ENCODE measurements around the gene UBL4A. TPM values are rescaled to one million over a fixed set of nuclear protein-coding genes. Genes with fewer than 3 reads are reported as not detected.

UBL4A gene
- total and polyA plus RNA-seq, 2 of the 13 experiments (the other 11 are each of a cell fraction or from before 2014, with no cell fraction given): 16.8 to 25.5 TPM

GRCh38 chrX:154444755-154445246 is 41.6 kb downstream of the UBL4A start:
- H3K4me2 ChIP-seq (ENCODE audit: low read depth, low read length): peak overlapping the region; percentile 71
- peaks cover 11% of the 10 kb centered on the region for H3K4me1 ChIP-seq (ENCODE audit: insufficient read depth, low read length)
- intact Hi-C loops (cut with micrococcal nuclease; ENCODE audit: unreplicated experiment): no loop called here
- no peak overlapping the region for H3K27ac ChIP-seq (ENCODE audit: extremely low read length, insufficient read depth, low read length)
- peaks cover 0 to 2% of the 10 kb centered on the region in 2 experiments; a peak in 2 of 5 replicates for H3K36me3 ChIP-seq (replicated peaks in 1 of 2; ENCODE audit: control insufficient read depth in 1 of 2, insufficient read depth in 2 of 2, low read length in 2 of 2)
- H3K79me2 ChIP-seq (ENCODE audit: insufficient read depth, low read length): peaks cover 2% of the 10 kb centered on the region
- no TSS peak for BruUV-seq (replicated peaks)
- peak; percentile 24 for ATAC-seq
- ChIA-PET POLR2A (interaction anchor here (1.3 to 1.6 kb wide), 3 partner anchors 17 to 82 kb away, joined by 3 to 6 read pairs (median 4); partner anchors contain the start of genes ATP6AP1 and SLC10A3), CTCF (ENCODE audit: low intra/inter-chr PET ratio, low total read pairs) (no interaction called here)
- DNase-seq (ENCODE audit: low spot score): no peak
- 0% methylated on average over 1 of the region's 13 CpGs for WGBS (ENCODE audit: low lambda C conversion rate)
- peak overlapping the region; percentile 40 to 75 (median 65) for H3K4me3 ChIP-seq (replicated peaks in 1 of 3; ENCODE audit: insufficient read depth in 1 of 3, low read depth in 2 of 3, low read length in 3 of 3)
- no peaks in the 10 kb centered on the region for H3K27me3 ChIP-seq (ENCODE audit: control insufficient read depth in 1 of 2, insufficient read depth in 2 of 2, low read length in 2 of 2)
- no peak overlapping the region for H2AFZ ChIP-seq (ENCODE audit: low read length)
- TF ChIP-seq ZC3H13 (CRISPR knock-in tag; IDR thresholded peaks at IDR 0.05) (0 out of 2 replicates have a peak, but pooled peaks have one; percentile 45), ZUFSP (CRISPR knock-in tag; IDR thresholded peaks at IDR 0.05; ENCODE audit: borderline replicate concordance) (no peak), NFAT5 (CRISPR knock-in tag; IDR thresholded peaks at IDR 0.05) (no peak), TOE1 (CRISPR knock-in tag; IDR thresholded peaks at IDR 0.05) (no peak), SYNCRIP (IDR thresholded peaks at IDR 0.05; ENCODE audit: insufficient read depth, low read depth, low read length) (no peak)
- in situ Hi-C loops (cut with HindIII; ENCODE audit: extremely low pct_ligation_motif_present, low pct_unique_long_range_greater_than_20kb): no loop called here
- H4K20me1 ChIP-seq (ENCODE audit: insufficient read depth, low read length): no peaks in the 10 kb centered on the region
- H3K9ac ChIP-seq (ENCODE audit: insufficient read depth, low read depth, low read length): peak overlapping the region; percentile 78
- FAIRE-seq: no peak
- H3K9me3 ChIP-seq (ENCODE audit: low read length): no peaks in the 10 kb centered on the region
